ENCODE results near the gene IL1RL2.

DNA sequence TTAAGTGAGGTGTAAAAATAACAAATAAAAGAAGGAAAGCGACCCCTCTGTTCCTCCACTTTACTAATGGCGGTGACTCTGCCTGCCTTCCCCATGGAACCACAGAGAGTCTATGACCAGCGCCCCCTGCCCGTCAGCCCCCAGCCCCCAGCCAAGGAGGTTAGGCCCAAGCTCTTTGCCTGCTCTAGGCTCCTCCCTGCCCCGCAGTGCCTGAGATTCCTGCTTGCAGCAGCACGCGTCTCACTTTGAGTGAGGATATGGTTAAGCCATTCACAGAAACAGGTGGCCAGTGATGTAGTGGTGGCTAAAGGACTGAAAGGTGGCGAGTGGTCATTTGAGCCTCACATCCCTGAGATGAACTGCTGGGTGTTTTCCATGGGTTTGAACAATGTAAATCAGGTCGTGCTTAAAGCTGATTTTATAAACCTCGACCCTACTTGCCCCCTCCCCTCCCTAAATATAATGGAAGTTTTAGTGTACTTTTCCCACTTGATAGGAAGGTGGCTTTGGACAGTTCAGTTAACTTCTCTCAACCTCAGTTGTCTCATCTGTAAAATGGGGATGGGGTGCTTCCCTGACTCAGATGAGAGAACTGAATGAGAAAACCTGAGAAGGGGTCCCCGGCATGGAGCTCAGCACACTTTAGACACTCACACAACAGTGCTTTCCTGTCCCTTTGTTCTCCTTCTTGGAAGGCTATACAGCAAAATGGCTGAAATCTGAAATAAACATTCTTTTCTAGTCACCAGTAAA is 46.5 kb downstream of the IL1RL2 start:
- TF ChIP-seq, protein P1, sequence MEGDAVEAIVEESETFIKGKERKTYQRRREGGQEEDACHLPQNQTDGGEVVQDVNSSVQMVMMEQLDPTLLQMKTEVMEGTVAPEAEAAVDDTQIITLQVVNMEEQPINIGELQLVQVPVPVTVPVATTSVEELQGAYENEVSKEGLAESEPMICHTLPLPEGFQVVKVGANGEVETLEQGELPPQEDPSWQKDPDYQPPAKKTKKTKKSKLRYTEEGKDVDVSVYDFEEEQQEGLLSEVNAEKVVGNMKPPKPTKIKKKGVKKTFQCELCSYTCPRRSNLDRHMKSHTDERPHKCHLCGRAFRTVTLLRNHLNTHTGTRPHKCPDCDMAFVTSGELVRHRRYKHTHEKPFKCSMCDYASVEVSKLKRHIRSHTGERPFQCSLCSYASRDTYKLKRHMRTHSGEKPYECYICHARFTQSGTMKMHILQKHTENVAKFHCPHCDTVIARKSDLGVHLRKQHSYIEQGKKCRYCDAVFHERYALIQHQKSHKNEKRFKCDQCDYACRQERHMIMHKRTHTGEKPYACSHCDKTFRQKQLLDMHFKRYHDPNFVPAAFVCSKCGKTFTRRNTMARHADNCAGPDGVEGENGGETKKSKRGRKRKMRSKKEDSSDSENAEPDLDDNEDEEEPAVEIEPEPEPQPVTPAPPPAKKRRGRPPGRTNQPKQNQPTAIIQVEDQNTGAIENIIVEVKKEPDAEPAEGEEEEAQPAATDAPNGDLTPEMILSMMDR (conservative IDR thresholded peaks at IDR 0.05; ENCODE audit: low read depth, low read length) = no peak
- TF ChIP-seq EZH2phosphoT487 (IDR thresholded peaks at IDR 0.05; ENCODE audit: borderline replicate concordance, low read length) = no peak
- no peak for TF ChIP-seq EZH2 (IDR thresholded peaks at IDR 0.05; ENCODE audit: low read length, unreplicated experiment)

All from PC-3 (cell line).